NCI-H748 treated with DMSO at 0.1 percent for 48 hours (cell line): ENCODE data around the gene CFAP221.

Experiments used
- DNase-seq: peaks from one replicate; lab custom pipeline; 2025; lab: John Stamatoyannopoulos, UW

Gene CFAP221

DNA sequence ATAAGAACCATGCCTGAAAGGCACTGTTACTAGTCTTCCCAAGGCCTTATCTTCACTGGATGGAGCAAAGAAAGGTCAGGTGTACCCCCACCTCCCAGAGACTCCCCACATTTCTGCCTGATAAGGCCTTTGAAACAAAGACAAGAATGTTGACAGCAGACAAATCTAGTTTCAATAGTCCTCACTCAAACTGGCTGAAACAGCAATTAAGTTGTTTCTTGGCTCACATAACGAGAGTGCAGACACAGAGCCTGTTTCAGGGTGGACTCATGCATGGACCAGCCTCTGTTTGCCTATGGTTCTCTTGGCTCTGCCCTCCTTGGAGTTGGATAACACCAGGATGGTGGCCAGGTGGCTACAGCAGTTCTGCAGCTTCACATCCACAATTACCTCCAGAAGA, 7.5 kb upstream of the CFAP221 start:
- no peak for DNase-seq

DNA sequence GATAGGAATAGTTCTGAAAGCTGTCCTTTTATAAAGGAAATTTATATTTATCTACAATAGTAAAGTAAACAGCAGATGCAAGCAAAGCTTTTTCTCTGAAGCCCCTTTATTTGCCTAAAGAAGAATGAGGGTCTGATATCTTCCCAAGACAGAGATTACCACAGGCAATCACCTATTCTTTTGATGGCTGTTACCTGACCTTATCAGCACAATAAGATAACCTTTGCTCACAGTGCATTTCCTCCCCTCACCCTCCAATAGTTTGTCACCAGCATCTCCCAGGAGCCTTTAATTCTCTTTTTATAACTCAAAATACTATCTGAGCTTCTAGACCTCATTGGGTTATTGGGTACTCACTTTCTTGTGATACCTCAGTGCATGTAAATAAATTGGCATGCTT, 6.5 kb upstream of the CFAP221 start:
- no peak for DNase-seq

DNA sequence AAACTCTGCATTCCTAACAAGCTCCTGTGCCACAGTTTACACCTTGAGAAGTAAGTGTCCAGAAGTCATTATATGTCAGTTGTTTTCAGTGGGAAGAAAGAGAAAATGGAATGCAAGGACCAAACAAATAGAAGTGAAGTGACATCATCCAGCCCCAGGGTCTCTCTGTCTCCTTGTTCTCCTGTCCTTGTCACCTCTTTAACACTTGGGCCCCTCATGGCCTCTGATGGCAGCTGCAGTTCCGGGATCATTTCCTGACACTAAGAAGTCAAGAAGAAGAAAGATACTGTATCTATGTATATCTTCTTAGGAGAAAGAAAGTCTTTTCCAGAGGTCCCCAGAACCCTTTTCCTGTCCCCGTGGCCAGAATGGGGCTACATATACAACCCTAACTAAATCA, 2.8 kb upstream of the CFAP221 start:
- DNase-seq = no peak

GRCh38 chr2:119544939-119545475, 758 bp downstream of the CFAP221 start:
- DNase-seq = no peak

- no peak for DNase-seq
These were observed 1.7 kb downstream of the CFAP221 start for GRCh38 chr2:119545754-119546446.

DNA sequence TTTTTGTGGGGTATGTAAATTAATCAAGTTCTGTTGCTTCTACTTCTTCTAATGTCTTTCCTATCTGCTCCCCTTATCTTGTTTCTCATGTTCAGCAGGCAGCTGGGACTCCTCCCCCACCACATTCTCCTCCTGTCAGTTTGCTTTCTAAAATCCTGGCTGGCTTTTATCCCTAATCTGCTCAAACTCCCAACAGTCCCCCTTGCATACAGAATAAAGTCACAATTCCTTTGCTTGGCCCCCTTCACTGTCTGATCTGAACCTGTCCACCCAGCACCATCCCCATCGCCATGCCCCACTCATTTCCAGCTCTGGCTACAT, 2.2 kb downstream of the CFAP221 start:
- no peak for DNase-seq

DNA sequence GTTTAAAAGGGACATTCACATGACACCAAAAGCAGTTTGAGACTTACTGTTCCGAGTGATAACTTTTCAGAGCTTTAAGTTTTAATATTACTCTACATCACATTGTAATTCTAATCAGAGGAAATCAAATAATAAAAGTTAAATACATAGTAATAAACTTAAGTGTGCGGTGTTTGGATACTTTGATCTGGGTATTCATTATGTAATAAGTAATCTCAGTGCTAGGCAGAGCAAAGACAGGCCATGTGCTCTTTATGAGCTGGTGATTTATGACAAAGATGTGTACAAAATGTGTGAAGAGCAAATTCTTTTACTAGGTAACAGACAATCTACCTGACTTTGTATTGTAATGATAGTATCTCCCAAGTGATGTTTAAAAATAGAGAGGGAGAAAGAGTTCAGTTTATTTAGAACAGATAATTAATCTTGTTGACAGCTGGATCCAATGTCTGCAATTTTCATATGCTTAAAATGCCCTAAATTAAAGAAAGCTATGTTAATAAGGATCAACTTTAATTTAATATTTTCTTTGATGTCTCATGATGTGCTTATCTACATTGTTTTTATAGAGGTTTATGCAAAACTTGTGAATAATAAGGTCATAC, 4.4 kb downstream of the CFAP221 start:
- DNase-seq = no peak

GRCh38 chr2:119549241-119549640, 5.0 kb downstream of the CFAP221 start:
- DNase-seq = no peak

DNA sequence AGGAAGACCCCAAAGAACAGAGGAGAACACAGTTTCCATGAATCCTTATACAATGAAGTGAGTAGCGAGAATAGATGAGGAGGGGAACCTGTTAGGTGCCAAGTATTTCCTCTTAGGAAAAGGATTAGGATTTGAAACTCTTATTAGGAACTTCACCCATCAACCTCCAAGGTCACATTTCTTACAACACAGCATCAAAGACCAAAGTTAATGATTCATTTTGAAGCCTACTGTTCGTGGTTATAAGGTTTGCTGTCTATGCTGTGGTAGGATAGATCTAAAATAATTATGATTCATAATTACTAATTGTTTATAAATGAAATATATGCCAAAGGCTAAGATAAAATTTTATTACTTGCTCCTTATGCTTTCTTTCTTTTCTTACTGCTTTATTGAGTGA, 6.1 kb downstream of the CFAP221 start:
- no peak for DNase-seq

GRCh38 chr2:119550856-119551255, 6.6 kb downstream of the CFAP221 start:
- DNase-seq = no peak

- no peak for DNase-seq
These were observed 8.7 kb downstream of the CFAP221 start for GRCh38 chr2:119552902-119553301.

- no peak for DNase-seq
These were observed 9.6 kb downstream of the CFAP221 start for GRCh38 chr2:119553687-119554344.

GRCh38 chr2:119565481-119565880, 21.2 kb downstream of the CFAP221 start:
- DNase-seq = no peak

GRCh38 chr2:119567292-119567691, 23.0 kb downstream of the CFAP221 start:
- DNase-seq = no peak

GRCh38 chr2:119574108-119574815, 30.0 kb downstream of the CFAP221 start:
- DNase-seq = no peak

- DNase-seq = no peak
These were observed 30.6 kb downstream of the CFAP221 start for GRCh38 chr2:119574864-119575263.

- no peak for DNase-seq
These were observed 31.2 kb downstream of the CFAP221 start for GRCh38 chr2:119575439-119575838.

DNA sequence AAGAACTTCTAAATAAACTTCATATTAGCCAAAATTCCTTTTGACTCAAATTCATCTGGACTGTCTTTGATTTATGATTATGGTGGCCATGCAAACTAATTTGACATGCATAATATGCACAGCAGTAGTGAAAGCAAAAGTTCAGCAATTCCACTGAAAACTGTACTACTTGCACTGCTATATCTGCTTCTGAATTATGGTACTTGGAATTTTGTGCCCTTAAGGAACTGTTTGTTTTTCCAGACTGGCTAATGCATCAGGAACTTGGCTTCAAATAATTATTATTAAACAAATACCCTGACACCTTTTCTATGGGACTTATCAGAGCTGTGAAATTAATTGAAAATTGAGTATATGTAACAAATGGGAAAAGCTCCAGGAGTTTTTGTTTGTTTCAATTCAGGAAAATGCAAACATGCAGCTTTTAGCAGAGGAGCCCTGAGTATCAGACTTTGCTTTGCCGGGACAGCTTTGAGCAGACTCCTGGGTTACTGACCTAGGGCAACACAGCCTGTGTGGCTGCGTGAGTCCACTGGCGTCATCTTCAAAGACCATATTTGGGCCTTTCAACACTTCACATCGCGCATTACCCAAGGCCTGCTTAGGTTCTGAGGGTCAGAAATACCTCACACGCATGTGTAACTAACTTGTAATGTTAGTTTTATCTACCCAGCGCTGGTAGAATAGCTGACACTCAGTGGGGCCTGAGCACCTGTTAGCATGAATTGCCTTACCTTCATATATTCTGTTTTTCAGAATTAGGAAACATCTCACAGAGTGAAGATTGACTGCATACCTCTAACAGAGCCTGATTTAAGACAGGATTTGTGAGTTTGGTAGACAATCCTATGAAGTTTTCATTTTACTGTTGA, 35.4 kb downstream of the CFAP221 start:
- no peak for DNase-seq

DNA sequence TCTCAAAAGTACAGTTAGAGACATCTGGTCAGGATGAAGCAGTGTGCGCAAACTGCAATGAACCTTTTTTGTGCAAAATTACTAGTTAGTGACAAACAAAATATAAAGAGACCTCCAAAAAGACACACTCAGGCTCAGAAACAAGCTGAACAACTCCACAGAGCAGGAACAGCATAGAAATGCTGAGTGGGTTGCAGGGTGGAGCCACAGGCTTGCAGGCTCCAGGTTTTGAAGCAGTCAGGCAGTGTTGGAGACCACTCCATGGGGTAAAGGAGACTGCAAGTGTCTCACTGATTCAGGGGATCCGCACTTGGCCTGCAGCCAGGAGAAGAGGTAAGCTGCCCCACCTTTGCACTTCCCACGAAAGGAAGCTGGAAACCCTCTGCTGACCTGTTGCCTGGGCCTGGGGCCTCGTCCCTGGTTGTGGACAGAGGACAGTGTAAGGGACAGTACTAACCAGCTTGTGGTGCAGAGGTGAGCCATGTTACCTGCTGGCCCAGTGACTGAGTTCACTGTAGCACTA, 36.4 kb downstream of the CFAP221 start:
- DNase-seq = no peak

- no peak for DNase-seq
These were observed 39.0 kb downstream of the CFAP221 start for GRCh38 chr2:119583291-119583690.

GRCh38 chr2:119584469-119584868, 40.2 kb downstream of the CFAP221 start:
- no peak for DNase-seq

DNA sequence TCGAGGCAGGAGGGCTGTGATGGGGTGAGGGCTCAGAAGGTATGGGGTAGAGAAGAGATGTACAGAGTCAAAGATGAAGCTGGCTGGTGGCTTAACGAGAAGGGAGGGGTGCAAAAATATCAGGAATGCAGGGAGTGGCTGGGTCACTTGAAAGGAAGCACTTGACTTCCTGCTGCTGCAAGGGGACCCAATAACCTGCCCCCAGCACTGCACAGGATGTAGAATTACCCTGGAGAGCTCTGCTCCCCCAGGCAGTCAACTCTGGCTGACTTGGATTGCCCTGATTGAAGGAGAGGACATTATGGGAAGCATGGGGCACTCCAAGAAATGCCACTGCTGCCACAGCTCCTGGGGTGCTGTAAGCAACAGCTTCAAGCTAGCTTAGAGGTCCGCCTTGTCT, 41.8 kb downstream of the CFAP221 start:
- DNase-seq = no peak
